ENCODE data around the gene CCDC197. TPM values are rescaled to one million over a fixed set of nuclear protein-coding genes. Genes with fewer than 3 reads are reported as not detected.

CCDC197 gene
- total RNA-seq (2021), result not detected in 2 replicates
- long read RNA-seq, result 0 reads

DNA sequence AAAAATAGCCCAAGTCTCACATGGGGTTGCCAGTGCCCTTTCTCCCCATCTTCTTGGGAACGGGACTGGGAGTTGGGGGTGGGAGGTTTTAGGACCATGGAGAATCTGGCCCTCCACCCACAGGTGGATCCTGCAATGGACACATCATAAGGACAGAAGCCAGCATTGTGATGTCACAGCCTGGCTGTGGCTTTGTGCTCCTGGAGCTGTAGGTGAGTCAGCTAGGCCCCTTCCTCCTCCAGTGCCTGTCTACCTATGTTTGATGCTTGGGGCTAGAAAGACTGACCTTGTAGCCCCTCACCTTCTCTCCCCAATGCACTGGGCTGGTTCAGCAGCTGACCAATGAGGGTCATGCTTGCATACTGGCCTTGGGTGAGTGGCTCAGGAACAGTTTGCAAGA, at the start of gene CCDC197:
CCDC197 (plus strand) TSS at position 220 of the 400 bp plus-strand sequence. CDS start 831 bp downstream, outside the sequence.
- H3T11ph ChIP-seq (ENCODE audit: low read length), result no peak within 1 kb of the TSS
- TF ChIP-seq CTCF (conservative IDR thresholded peaks at IDR 0.05), result no peak
- no peaks in the 10 kb centered on the region for H3K79me1 ChIP-seq (ENCODE audit: insufficient read depth, low read depth, low read length, poor library complexity, severe bottlenecking)
- no peak within 1 kb of the TSS; the same call in 1 of the 2 replicates for H3K14ac ChIP-seq (ENCODE audit: insufficient read depth, low read length)
- no peak within 1 kb of the TSS for H2AFZ ChIP-seq (ENCODE audit: low read length)
- H3K4me2 ChIP-seq (ENCODE audit: insufficient read depth, insufficient read length, low read length), result no peak within 1 kb of the TSS
- H3K36me3 Mint-ChIP-seq (ENCODE audit: insufficient read depth in 1 of 3, low read depth in 3 of 3), result no peaks in the 10 kb centered on the region; a peak in 1 of 7 replicates
- no peaks in the 10 kb centered on the region for H4K20me1 ChIP-seq (ENCODE audit: control insufficient read depth, insufficient read depth, insufficient read length)
- no peak within 1 kb of the TSS for H2BK5ac ChIP-seq (ENCODE audit: insufficient read length, low read length)
- H3K4ac ChIP-seq (ENCODE audit: low read depth, low read length), result no peak within 1 kb of the TSS
- H3K27me3 Mint-ChIP-seq (ENCODE audit: low read depth), result peaks cover 15% of the 10 kb centered on the region
- no peak within 1 kb of the TSS for H4K91ac ChIP-seq (ENCODE audit: insufficient read length, low read depth, low read length)
- no peak within 1 kb of the TSS for H2BK120ac ChIP-seq (ENCODE audit: low read depth, low read length, poor library complexity, severe bottlenecking)
- H3K4me1 Mint-ChIP-seq, result peaks cover 3 to 36% of the 10 kb centered on the region in 2 experiments
- H3K9ac ChIP-seq (ENCODE audit: extremely low read depth, insufficient read length, low read length), result no peak within 1 kb of the TSS
- no peaks in the 10 kb centered on the region for H3K9me3 Mint-ChIP-seq
- no peaks in the 10 kb centered on the region for H3K4me1 ChIP-seq (ENCODE audit: insufficient read depth, low read length)
- no peak within 1 kb of the TSS for H3K56ac ChIP-seq (ENCODE audit: insufficient read length, low read depth, low read length)
- H4K8ac ChIP-seq (replicated peaks; ENCODE audit: insufficient read length, low read depth, low read length), result no peak within 1 kb of the TSS
- no peak within 1 kb of the TSS for H2BK20ac ChIP-seq (ENCODE audit: low read depth, low read length, poor library complexity, severe bottlenecking)
- H2AK5ac ChIP-seq (ENCODE audit: insufficient read length, low read length), result no peak within 1 kb of the TSS
- H2BK12ac ChIP-seq (ENCODE audit: insufficient read length, low read depth, low read length), result no peak within 1 kb of the TSS
- no peak for DNase-seq
- H3K4me3 Mint-ChIP-seq, result no peak within 1 kb of the TSS
- no peaks in the 10 kb centered on the region for H3K79me2 ChIP-seq (ENCODE audit: insufficient read depth, low read length)
- no peaks in the 10 kb centered on the region for H3K27me3 ChIP-seq (ENCODE audit: insufficient read depth, low read length)
- H4K5ac ChIP-seq (ENCODE audit: insufficient read length, low read depth, low read length), result no peak within 1 kb of the TSS
- no peak within 1 kb of the TSS for H3K23ac ChIP-seq (ENCODE audit: insufficient read length, low read depth, low read length)
- H3K27ac ChIP-seq (ENCODE audit: insufficient read length, low read depth, low read length), result no peak within 1 kb of the TSS
- H2BK15ac ChIP-seq (ENCODE audit: low read depth, low read length), result no peak within 1 kb of the TSS
- no peaks in the 10 kb centered on the region for H3K9me3 ChIP-seq (ENCODE audit: control insufficient read depth, low read depth, low read length)
- no peak within 1 kb of the TSS for H3K18ac ChIP-seq (ENCODE audit: insufficient read length, low read depth, low read length)
- no CpG with 5 or more reads among the region's 1 CpG for WGBS (ENCODE audit: extremely low coverage, insufficient read length, low lambda C conversion rate)
- no peak within 1 kb of the TSS for H3K27ac Mint-ChIP-seq
- H3K23me2 ChIP-seq (ENCODE audit: insufficient read length, low read depth, low read length, poor library complexity, severe bottlenecking), result no peaks in the 10 kb centered on the region

All from H9 (cell line).